ENCODE results near the gene SDSL.

The SDSL gene

DNA sequence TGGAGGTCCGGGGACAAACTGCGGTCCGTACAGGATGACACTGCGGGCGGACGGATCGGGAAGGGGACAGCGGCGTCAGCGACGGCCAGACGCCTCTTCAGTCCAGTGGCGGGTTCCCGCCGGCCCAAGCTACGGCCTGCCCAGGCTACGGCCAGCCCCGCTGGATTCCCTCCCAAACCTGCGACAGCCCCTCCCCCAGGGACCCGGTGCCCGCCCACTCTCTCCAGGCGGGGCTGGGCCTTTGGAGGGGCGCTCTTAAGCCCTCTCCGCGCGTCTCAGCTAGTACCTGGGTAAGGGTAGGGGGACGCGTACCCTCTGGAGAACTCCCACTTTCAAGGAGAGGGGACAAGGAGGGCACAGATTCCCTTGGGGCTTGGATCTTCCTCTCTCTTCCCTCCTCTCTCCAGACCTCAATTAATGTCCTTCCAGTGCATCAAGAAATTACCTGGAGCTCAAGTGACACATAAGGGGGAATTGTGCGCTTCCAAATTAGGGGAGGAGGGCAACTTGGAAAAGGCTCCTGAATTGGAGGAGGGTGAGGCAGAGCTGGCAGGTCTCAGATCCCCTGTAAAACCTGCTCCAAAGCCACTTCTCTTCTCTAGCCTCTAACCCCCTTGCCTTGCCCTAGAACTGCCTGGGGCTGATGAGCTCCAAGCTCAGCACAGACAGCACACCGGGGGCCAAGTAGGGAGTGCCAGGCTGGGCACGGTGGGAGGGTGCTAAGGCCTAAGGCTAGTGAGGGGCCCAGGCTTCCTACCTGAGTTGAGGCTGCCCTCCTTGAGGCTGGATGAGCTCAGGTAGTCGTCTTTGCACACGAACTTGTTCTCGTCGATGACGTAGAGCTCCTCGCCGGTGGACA, 46.4 kb downstream of the SDSL start:
- Histone ChIP-seq H3K4me3 (ENCODE audit: low read depth, low read length) (no peak overlapping the region), H3K4me1 (ENCODE audit: control insufficient read depth, insufficient read depth, low read length) (no peaks in the 10 kb centered on the region), H3K9me3 (ENCODE audit: control insufficient read depth, insufficient read depth, low read depth, low read length) (no peaks in the 10 kb centered on the region), H3K27ac (ENCODE audit: extremely low read depth, low read depth, low read length) (no peak overlapping the region), H3K36me3 (ENCODE audit: control insufficient read depth in 2 of 2, insufficient read depth in 1 of 2, low read length in 2 of 2) (no peaks in the 10 kb centered on the region)
- POLR2A ChIA-PET = no interaction called here
- TF ChIP-seq ZFHX2 (tag by site-specific recombination; conservative IDR thresholded peaks at IDR 0.05) (peak; percentile 19; the same call in 1 of the 2 replicates), KLF1 (tag by site-specific recombination; IDR thresholded peaks at IDR 0.05) (0 out of 2 replicates have a peak, but pooled peaks have one; percentile 1), ZNF174 (tag by site-specific recombination; IDR thresholded peaks at IDR 0.05) (no peak), SP2 (tag by site-specific recombination; IDR thresholded peaks at IDR 0.05) (0 out of 2 replicates have a peak, but pooled peaks have one; percentile 7), SP3 (tag by site-specific recombination; IDR thresholded peaks at IDR 0.05) (peak; percentile 33; the same call in 1 of the 2 replicates)
- TF ChIP-seq, protein P1, sequence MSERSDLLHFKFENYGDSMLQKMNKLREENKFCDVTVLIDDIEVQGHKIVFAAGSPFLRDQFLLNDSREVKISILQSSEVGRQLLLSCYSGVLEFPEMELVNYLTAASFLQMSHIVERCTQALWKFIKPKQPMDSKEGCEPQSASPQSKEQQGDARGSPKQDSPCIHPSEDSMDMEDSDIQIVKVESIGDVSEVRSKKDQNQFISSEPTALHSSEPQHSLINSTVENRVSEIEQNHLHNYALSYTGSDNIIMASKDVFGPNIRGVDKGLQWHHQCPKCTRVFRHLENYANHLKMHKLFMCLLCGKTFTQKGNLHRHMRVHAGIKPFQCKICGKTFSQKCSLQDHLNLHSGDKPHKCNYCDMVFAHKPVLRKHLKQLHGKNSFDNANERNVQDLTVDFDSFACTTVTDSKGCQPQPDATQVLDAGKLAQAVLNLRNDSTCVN (tag by site-specific recombination; optimal IDR thresholded peaks at IDR 0.05) = peak; percentile 21
- TF ChIP-seq, protein P2, sequence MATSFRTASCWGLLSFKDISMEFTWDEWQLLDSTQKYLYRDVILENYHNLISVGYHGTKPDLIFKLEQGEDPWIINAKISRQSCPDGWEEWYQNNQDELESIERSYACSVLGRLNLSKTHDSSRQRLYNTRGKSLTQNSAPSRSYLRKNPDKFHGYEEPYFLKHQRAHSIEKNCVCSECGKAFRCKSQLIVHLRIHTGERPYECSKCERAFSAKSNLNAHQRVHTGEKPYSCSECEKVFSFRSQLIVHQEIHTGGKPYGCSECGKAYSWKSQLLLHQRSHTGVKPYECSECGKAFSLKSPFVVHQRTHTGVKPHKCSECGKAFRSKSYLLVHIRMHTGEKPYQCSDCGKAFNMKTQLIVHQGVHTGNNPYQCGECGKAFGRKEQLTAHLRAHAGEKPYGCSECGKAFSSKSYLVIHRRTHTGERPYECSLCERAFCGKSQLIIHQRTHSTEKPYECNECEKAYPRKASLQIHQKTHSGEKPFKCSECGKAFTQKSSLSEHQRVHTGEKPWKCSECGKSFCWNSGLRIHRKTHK (tag by site-specific recombination; IDR thresholded peaks at IDR 0.05) = no peak
- CTCF ChIA-PET = interaction anchor here (0.7 to 0.8 kb wide), 2 partner anchors 10 to 396 kb away, joined by 3 to 6 read pairs; no protein-coding TSS in a partner anchor

DNA sequence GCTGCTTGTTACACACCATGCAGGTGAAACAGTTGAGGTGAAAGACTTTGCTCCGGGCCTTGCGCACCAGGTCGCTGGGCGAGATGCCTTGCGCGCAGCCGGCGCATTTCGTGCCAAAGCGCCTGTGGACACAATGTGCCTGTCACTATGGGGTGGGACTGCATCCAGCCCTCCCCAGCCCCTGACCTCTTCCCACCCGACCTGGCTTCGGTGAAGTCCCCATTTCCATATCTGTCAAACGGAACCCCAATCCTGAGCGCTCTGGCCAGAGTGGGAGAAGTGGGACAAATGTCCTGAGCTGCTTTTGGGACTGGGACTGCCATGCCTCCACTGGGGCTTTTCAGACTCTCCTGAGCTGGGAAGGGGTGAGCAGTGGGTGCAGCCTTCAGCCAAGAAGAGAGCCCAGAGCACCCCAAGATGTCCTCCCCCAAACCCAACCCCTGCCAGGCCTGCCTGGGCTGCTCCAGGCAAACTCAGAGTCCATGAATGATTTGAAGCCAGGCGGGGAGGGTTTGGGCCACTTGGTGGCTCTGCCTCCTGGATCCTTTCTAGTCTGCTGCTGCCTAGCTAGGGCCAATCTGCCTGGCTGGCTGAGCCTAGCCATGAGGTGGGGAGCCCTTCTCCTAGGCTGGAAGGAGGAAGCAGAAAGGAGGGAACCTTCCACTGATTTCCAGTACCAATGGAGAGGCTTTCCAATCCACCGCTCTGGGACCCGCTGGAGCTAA, 47.2 kb downstream of the SDSL start:
- CTCF ChIA-PET = interaction anchor here (0.8 kb wide), 1 partner anchor 9 kb away, joined by 3 read pairs; no protein-coding TSS in a partner anchor
- Histone ChIP-seq H3K9me3 (ENCODE audit: control insufficient read depth, insufficient read depth, low read depth, low read length) (no peaks in the 10 kb centered on the region), H3K4me1 (ENCODE audit: control insufficient read depth, insufficient read depth, low read length) (no peaks in the 10 kb centered on the region), H3K36me3 (ENCODE audit: control insufficient read depth in 2 of 2, insufficient read depth in 1 of 2, low read length in 2 of 2) (no peaks in the 10 kb centered on the region), H3K27ac (ENCODE audit: extremely low read depth, low read depth, low read length) (no peak overlapping the region), H3K4me3 (ENCODE audit: low read depth, low read length) (no peak overlapping the region)
- POLR2A ChIA-PET = no interaction called here
- no peak for TF ChIP-seq ZNF433 (tag by site-specific recombination; IDR thresholded peaks at IDR 0.05; ENCODE audit: low read depth)
- TF ChIP-seq REPIN1 (tag by site-specific recombination; IDR thresholded peaks at IDR 0.05; ENCODE audit: low read depth) = no peak
- TF ChIP-seq, protein P3, sequence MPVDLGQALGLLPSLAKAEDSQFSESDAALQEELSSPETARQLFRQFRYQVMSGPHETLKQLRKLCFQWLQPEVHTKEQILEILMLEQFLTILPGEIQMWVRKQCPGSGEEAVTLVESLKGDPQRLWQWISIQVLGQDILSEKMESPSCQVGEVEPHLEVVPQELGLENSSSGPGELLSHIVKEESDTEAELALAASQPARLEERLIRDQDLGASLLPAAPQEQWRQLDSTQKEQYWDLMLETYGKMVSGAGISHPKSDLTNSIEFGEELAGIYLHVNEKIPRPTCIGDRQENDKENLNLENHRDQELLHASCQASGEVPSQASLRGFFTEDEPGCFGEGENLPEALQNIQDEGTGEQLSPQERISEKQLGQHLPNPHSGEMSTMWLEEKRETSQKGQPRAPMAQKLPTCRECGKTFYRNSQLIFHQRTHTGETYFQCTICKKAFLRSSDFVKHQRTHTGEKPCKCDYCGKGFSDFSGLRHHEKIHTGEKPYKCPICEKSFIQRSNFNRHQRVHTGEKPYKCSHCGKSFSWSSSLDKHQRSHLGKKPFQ (tag by site-specific recombination; IDR thresholded peaks at IDR 0.05) = no peak
- no peak for TF ChIP-seq ZFP69B (tag by site-specific recombination; IDR thresholded peaks at IDR 0.05)
- TF ChIP-seq, protein P4, sequence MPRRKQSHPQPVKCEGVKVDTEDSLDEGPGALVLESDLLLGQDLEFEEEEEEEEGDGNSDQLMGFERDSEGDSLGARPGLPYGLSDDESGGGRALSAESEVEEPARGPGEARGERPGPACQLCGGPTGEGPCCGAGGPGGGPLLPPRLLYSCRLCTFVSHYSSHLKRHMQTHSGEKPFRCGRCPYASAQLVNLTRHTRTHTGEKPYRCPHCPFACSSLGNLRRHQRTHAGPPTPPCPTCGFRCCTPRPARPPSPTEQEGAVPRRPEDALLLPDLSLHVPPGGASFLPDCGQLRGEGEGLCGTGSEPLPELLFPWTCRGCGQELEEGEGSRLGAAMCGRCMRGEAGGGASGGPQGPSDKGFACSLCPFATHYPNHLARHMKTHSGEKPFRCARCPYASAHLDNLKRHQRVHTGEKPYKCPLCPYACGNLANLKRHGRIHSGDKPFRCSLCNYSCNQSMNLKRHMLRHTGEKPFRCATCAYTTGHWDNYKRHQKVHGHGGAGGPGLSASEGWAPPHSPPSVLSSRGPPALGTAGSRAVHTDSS (tag by site-specific recombination; IDR thresholded peaks at IDR 0.05) = no peak
- TF ChIP-seq ZSCAN23 (tag by site-specific recombination; IDR thresholded peaks at IDR 0.05) = no peak
- no peak for TF ChIP-seq MYNN (tag by site-specific recombination; IDR thresholded peaks at IDR 0.05; ENCODE audit: borderline replicate concordance)
- TF ChIP-seq, protein P5, sequence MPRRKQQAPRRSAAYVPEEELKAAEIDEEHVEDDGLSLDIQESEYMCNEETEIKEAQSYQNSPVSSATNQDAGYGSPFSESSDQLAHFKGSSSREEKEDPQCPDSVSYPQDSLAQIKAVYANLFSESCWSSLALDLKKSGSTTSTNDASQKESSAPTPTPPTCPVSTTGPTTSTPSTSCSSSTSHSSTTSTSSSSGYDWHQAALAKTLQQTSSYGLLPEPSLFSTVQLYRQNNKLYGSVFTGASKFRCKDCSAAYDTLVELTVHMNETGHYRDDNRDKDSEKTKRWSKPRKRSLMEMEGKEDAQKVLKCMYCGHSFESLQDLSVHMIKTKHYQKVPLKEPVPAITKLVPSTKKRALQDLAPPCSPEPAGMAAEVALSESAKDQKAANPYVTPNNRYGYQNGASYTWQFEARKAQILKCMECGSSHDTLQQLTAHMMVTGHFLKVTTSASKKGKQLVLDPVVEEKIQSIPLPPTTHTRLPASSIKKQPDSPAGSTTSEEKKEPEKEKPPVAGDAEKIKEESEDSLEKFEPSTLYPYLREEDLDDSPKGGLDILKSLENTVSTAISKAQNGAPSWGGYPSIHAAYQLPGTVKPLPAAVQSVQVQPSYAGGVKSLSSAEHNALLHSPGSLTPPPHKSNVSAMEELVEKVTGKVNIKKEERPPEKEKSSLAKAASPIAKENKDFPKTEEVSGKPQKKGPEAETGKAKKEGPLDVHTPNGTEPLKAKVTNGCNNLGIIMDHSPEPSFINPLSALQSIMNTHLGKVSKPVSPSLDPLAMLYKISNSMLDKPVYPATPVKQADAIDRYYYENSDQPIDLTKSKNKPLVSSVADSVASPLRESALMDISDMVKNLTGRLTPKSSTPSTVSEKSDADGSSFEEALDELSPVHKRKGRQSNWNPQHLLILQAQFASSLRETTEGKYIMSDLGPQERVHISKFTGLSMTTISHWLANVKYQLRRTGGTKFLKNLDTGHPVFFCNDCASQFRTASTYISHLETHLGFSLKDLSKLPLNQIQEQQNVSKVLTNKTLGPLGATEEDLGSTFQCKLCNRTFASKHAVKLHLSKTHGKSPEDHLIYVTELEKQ (tag by site-specific recombination; IDR thresholded peaks at IDR 0.05; ENCODE audit: borderline replicate concordance) = no peak
- no peak for TF ChIP-seq ZXDB (tag by site-specific recombination; IDR thresholded peaks at IDR 0.05)
- TF ChIP-seq, protein P6, sequence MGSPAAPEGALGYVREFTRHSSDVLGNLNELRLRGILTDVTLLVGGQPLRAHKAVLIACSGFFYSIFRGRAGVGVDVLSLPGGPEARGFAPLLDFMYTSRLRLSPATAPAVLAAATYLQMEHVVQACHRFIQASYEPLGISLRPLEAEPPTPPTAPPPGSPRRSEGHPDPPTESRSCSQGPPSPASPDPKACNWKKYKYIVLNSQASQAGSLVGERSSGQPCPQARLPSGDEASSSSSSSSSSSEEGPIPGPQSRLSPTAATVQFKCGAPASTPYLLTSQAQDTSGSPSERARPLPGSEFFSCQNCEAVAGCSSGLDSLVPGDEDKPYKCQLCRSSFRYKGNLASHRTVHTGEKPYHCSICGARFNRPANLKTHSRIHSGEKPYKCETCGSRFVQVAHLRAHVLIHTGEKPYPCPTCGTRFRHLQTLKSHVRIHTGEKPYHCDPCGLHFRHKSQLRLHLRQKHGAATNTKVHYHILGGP (tag by site-specific recombination; IDR thresholded peaks at IDR 0.05) = no peak
- no peak for TF ChIP-seq ZNF175 (tag by site-specific recombination; IDR thresholded peaks at IDR 0.05)
- no peak for TF ChIP-seq ZNF114 (tag by site-specific recombination; IDR thresholded peaks at IDR 0.05)
- TF ChIP-seq ZNF658 (tag by site-specific recombination; IDR thresholded peaks at IDR 0.05) = no peak
- no peak for TF ChIP-seq ZNF792 (tag by site-specific recombination; IDR thresholded peaks at IDR 0.05)
- TF ChIP-seq ZNF473 (tag by site-specific recombination; IDR thresholded peaks at IDR 0.05) = no peak

Measured in HEK293 (cell line).